ENCODE measurements around the gene POLR2E. TPM values are rescaled to one million over a fixed set of nuclear protein-coding genes. Genes with fewer than 3 reads are reported as not detected.

Gene POLR2E
- total and polyA plus RNA-seq, 2 donors (not counting 1 experiment from before 2014, with no cell fraction given), result 103 to 121 TPM

GRCh38 chr19:1079566-1080111 is 15.5 kb downstream of the POLR2E start:
- 93% methylated on average over 43 of the region's 45 CpGs for WGBS (ENCODE audit: insufficient coverage)
- no peaks in the 10 kb centered on the region for H3K27me3 ChIP-seq (replicated peaks in 1 of 4; ENCODE audit: control extremely low read depth in 1 of 4, control insufficient read depth in 3 of 4, insufficient read depth in 4 of 4, low read length in 3 of 4)
- TF ChIP-seq EZH2 (IDR thresholded peaks at IDR 0.05; ENCODE audit: borderline replicate concordance, insufficient read depth, low read depth, low read length, poor library complexity, severe bottlenecking), result no peak
- TF ChIP-seq CTCF (IDR thresholded peaks at IDR 0.05), result no peak
- CTCF ChIA-PET, result interaction anchor here (1.8 to 6.9 kb wide), 2 partner anchors 8 to 14 kb away, joined by 6 to 49 read pairs; no protein-coding TSS in a partner anchor
- H3K4me3 Mint-ChIP-seq, result no peak overlapping the region
- peaks cover 56% of the 10 kb centered on the region for H3K79me2 ChIP-seq (ENCODE audit: control insufficient read depth, insufficient read depth, low read length)
- H3K9me3 ChIP-seq (ENCODE audit: control extremely low read depth in 1 of 3, control insufficient read depth in 2 of 3, insufficient read depth in 1 of 3, low read length in 2 of 3), result no peaks in the 10 kb centered on the region
- H3K9ac ChIP-seq (ENCODE audit: low read length), result no peak overlapping the region
- H3K36me3 ChIP-seq (replicated peaks in 1 of 2; ENCODE audit: control extremely low read depth in 1 of 2, control insufficient read depth in 1 of 2, extremely low read depth in 1 of 2, insufficient read depth in 2 of 2, low read length in 1 of 2), result peaks cover 0 to 81% of the 10 kb centered on the region in 2 experiments
- peaks cover 41% of the 10 kb centered on the region for H3K4me1 Mint-ChIP-seq
- no peaks in the 10 kb centered on the region for H3K9me3 Mint-ChIP-seq (ENCODE audit: insufficient read depth)
- intact Hi-C loops (cut with micrococcal nuclease), result no loop called here
- no peaks in the 10 kb centered on the region for H3K27me3 Mint-ChIP-seq
- DNase-seq (no peak), ATAC-seq (ENCODE audit: low read depth) (no peak)
- H2AFZ ChIP-seq (ENCODE audit: insufficient read depth, low read depth, low read length, poor library complexity, severe bottlenecking), result no peak overlapping the region
- peaks cover 70% of the 10 kb centered on the region for H4K20me1 ChIP-seq (ENCODE audit: control insufficient read depth, insufficient read depth, low read length, poor library complexity, severe bottlenecking)
- H3K27ac Mint-ChIP-seq, result peak overlapping the region; percentile 37
- no peak overlapping the region for H3K4me3 ChIP-seq (ENCODE audit: control extremely low read depth in 1 of 5, extremely low read depth in 1 of 5, insufficient read depth in 1 of 5, low read depth in 2 of 5, low read length in 4 of 5)
- H3K4me1 ChIP-seq (ENCODE audit: control insufficient read depth in 2 of 2, insufficient read depth in 2 of 2, low read length in 2 of 2), result peaks cover 49 to 84% of the 10 kb centered on the region in 2 donors
- H3K27ac ChIP-seq (ENCODE audit: low read length in 2 of 2), result no peak overlapping the region
- H3K4me2 ChIP-seq (replicated peaks; ENCODE audit: low read depth, low read length, poor library complexity, severe bottlenecking), result no peak overlapping the region
- POLR2A ChIA-PET, result interaction anchor here (1.5 to 4.3 kb wide), 2 partner anchors 12 to 52 kb away, joined by 3 to 33 read pairs; partner anchors contain the start of genes ARHGAP45 and CNN2

- Histone ChIP-seq H2AFZ (ENCODE audit: insufficient read depth, low read depth, low read length, poor library complexity, severe bottlenecking) (no peak overlapping the region), H3K4me2 (replicated peaks; ENCODE audit: low read depth, low read length, poor library complexity, severe bottlenecking) (peak overlapping the region; percentile 90), H3K4me3 (ENCODE audit: control extremely low read depth in 1 of 5, extremely low read depth in 1 of 5, insufficient read depth in 1 of 5, low read depth in 2 of 5, low read length in 4 of 5) (peak overlapping the region in 4 of 5 experiments; percentile 15 to 42 (median 28)), H3K9ac (ENCODE audit: low read length) (peak overlapping the region; percentile 40), H3K79me2 (ENCODE audit: control insufficient read depth, insufficient read depth, low read length) (peaks cover 78% of the 10 kb centered on the region), H3K4me1 (ENCODE audit: control insufficient read depth in 2 of 2, insufficient read depth in 2 of 2, low read length in 2 of 2) (peaks cover 68 to 94% of the 10 kb centered on the region in 2 donors), H3K36me3 (replicated peaks in 1 of 2; ENCODE audit: control extremely low read depth in 1 of 2, control insufficient read depth in 1 of 2, extremely low read depth in 1 of 2, insufficient read depth in 2 of 2, low read length in 1 of 2) (peaks cover 0 to 84% of the 10 kb centered on the region in 2 experiments), H3K27me3 (replicated peaks in 1 of 4; ENCODE audit: control extremely low read depth in 1 of 4, control insufficient read depth in 3 of 4, insufficient read depth in 4 of 4, low read length in 3 of 4) (no peaks in the 10 kb centered on the region), H3K9me3 (ENCODE audit: control extremely low read depth in 1 of 3, control insufficient read depth in 2 of 3, insufficient read depth in 1 of 3, low read length in 2 of 3) (no peaks in the 10 kb centered on the region), H4K20me1 (ENCODE audit: control insufficient read depth, insufficient read depth, low read length, poor library complexity, severe bottlenecking) (peaks cover 69% of the 10 kb centered on the region), H3K27ac (ENCODE audit: low read length in 2 of 2) (peak overlapping the region; percentile 86 to 87)
- H3K4me3 Mint-ChIP-seq, result peak overlapping the region; percentile 81
- peak; percentile 95 for DNase-seq
- ATAC-seq (ENCODE audit: low read depth), result peak; percentile 86
- 1% methylated on average over 15 of the region's 16 CpGs for WGBS (ENCODE audit: insufficient coverage)
- CTCF ChIA-PET, result interaction anchor here (0.6 to 6.9 kb wide), 8 partner anchors 10 to 179 kb away, joined by 3 to 56 read pairs (median 4); partner anchors contain the start of genes ABCA7 and ARHGAP45
- H3K27me3 Mint-ChIP-seq, result no peaks in the 10 kb centered on the region
- no peak for TF ChIP-seq EZH2 (IDR thresholded peaks at IDR 0.05; ENCODE audit: borderline replicate concordance, insufficient read depth, low read depth, low read length, poor library complexity, severe bottlenecking)
- no peak for TF ChIP-seq CTCF (IDR thresholded peaks at IDR 0.05)
- intact Hi-C loops (cut with micrococcal nuclease), result loop anchor here (1.0 to 2.0 kb wide), 5 partner anchors 8 to 56 kb away; partner anchors contain the start of genes POLR2E, RNU6-2 and TMEM259
- H3K4me1 Mint-ChIP-seq, result peaks cover 51% of the 10 kb centered on the region
- POLR2A ChIA-PET, result interaction anchor here (0.6 to 5.0 kb wide), 12 partner anchors 8 to 271 kb away, joined by 3 to 67 read pairs (median 6); partner anchors contain the start of genes ARHGAP45, CNN2, GPX4 and WDR18
- peak overlapping the region; percentile 97 for H3K27ac Mint-ChIP-seq
- H3K9me3 Mint-ChIP-seq (ENCODE audit: insufficient read depth), result no peaks in the 10 kb centered on the region
Observed at GRCh38 chr19:1076951-1077350, 18.2 kb downstream of the POLR2E start.

Measured in B cell (primary cell).